Measurements from ENCODE around the gene LCA5L. TPM values are rescaled to one million over a fixed set of nuclear protein-coding genes. Genes with fewer than 3 reads are reported as not detected.

LCA5L gene
- total and polyA plus RNA-seq, 2 donors (not counting 1 experiment from before 2014, with no cell fraction given) = 0.62 TPM; not detected in 1

- no peak for ATAC-seq (ENCODE audit: low read depth)
- no peaks in the 10 kb centered on the region for H3K79me2 ChIP-seq (ENCODE audit: control insufficient read depth, insufficient read depth, low read length)
- no peaks in the 10 kb centered on the region for H4K20me1 ChIP-seq (ENCODE audit: control insufficient read depth, insufficient read depth, low read length, poor library complexity, severe bottlenecking)
- H3K4me3 ChIP-seq (ENCODE audit: control extremely low read depth in 1 of 5, extremely low read depth in 1 of 5, insufficient read depth in 1 of 5, low read depth in 2 of 5, low read length in 4 of 5) = no peak overlapping the region
- H3K4me2 ChIP-seq (replicated peaks; ENCODE audit: low read depth, low read length, poor library complexity, severe bottlenecking) = no peak overlapping the region
- TF ChIP-seq, protein P1, sequence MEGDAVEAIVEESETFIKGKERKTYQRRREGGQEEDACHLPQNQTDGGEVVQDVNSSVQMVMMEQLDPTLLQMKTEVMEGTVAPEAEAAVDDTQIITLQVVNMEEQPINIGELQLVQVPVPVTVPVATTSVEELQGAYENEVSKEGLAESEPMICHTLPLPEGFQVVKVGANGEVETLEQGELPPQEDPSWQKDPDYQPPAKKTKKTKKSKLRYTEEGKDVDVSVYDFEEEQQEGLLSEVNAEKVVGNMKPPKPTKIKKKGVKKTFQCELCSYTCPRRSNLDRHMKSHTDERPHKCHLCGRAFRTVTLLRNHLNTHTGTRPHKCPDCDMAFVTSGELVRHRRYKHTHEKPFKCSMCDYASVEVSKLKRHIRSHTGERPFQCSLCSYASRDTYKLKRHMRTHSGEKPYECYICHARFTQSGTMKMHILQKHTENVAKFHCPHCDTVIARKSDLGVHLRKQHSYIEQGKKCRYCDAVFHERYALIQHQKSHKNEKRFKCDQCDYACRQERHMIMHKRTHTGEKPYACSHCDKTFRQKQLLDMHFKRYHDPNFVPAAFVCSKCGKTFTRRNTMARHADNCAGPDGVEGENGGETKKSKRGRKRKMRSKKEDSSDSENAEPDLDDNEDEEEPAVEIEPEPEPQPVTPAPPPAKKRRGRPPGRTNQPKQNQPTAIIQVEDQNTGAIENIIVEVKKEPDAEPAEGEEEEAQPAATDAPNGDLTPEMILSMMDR (IDR thresholded peaks at IDR 0.05) = no peak
- no peak for TF ChIP-seq EZH2 (IDR thresholded peaks at IDR 0.05; ENCODE audit: borderline replicate concordance, insufficient read depth, low read depth, low read length, poor library complexity, severe bottlenecking)
- ChIA-PET POLR2A (no interaction called here), CTCF (interaction anchor here (0.9 kb wide), 1 partner anchor 12 kb away, joined by 3 read pairs; no protein-coding TSS in a partner anchor)
- Mint-ChIP-seq H3K9me3 (ENCODE audit: insufficient read depth) (no peaks in the 10 kb centered on the region), H3K27ac (no peak overlapping the region), H3K27me3 (peaks cover 13% of the 10 kb centered on the region), H3K4me3 (no peak overlapping the region), H3K4me1 (no peaks in the 10 kb centered on the region)
- no peaks in the 10 kb centered on the region for H3K4me1 ChIP-seq (ENCODE audit: control insufficient read depth in 2 of 2, insufficient read depth in 2 of 2, low read length in 2 of 2)
- DNase-seq = no peak
- H3K9ac ChIP-seq (ENCODE audit: low read length) = no peak overlapping the region
- H3K9me3 ChIP-seq (ENCODE audit: control extremely low read depth in 1 of 3, control insufficient read depth in 2 of 3, insufficient read depth in 1 of 3, low read length in 2 of 3) = no peaks in the 10 kb centered on the region
- no peaks in the 10 kb centered on the region for H3K36me3 ChIP-seq (replicated peaks in 1 of 2; ENCODE audit: control extremely low read depth in 1 of 2, control insufficient read depth in 1 of 2, extremely low read depth in 1 of 2, insufficient read depth in 2 of 2, low read length in 1 of 2)
- no peak overlapping the region for H2AFZ ChIP-seq (ENCODE audit: insufficient read depth, low read depth, low read length, poor library complexity, severe bottlenecking)
- WGBS (ENCODE audit: insufficient coverage) = 97% methylated on average over 5 of the region's 6 CpGs
- peaks cover 0 to 4% (median 0%) of the 10 kb centered on the region in 4 experiments for H3K27me3 ChIP-seq (replicated peaks in 1 of 4; ENCODE audit: control extremely low read depth in 1 of 4, control insufficient read depth in 3 of 4, insufficient read depth in 4 of 4, low read length in 3 of 4)
- H3K27ac ChIP-seq (ENCODE audit: low read length in 2 of 2) = no peak overlapping the region
- intact Hi-C loops (cut with micrococcal nuclease) = no loop called here
Measured at GRCh38 chr21:39452970-39453342, 7.4 kb upstream of the LCA5L start.

DNA sequence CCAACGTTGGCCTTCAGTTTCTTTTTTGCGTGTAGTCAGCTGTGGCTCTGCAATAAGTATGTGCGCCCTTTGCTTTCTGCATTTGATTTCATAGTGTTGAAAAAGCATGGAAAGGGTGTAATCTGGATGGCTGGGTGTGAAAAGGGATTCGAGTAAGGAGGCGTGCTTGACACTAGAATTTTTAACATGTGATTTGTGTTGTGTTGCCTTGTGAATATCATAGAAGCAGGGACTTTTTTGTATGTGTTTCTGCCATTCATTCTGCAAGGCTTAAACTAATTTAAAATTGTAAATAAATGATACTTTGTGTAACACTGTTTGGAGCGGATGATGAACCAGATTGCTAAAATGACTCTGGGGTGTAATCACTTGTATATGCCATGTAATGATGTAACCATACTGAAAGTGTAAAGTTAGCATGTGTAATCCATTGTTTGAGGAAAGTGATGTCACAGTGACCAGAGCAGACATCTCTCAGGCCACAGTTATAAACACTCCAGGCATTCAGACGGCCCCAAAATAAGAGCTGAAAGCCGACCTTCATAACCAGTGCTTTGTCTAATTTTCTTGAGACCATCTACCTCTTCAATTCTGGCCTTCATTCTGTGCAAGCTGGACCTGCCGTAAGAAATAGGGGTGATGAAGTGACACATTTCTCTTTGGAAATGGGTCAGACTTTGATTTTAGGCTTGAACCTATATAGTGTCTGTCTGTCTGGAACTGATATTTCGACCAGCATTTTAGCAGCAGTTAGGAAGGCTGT is 6.8 kb upstream of the LCA5L start:
- Histone ChIP-seq H3K27me3 (replicated peaks in 1 of 4; ENCODE audit: control extremely low read depth in 1 of 4, control insufficient read depth in 3 of 4, insufficient read depth in 4 of 4, low read length in 3 of 4) (peaks cover 0 to 4% (median 0%) of the 10 kb centered on the region in 4 experiments), H3K9ac (ENCODE audit: low read length) (no peak overlapping the region), H3K4me2 (replicated peaks; ENCODE audit: low read depth, low read length, poor library complexity, severe bottlenecking) (no peak overlapping the region), H3K79me2 (ENCODE audit: control insufficient read depth, insufficient read depth, low read length) (no peaks in the 10 kb centered on the region), H3K4me3 (ENCODE audit: control extremely low read depth in 1 of 5, extremely low read depth in 1 of 5, insufficient read depth in 1 of 5, low read depth in 2 of 5, low read length in 4 of 5) (no peak overlapping the region), H3K36me3 (replicated peaks in 1 of 2; ENCODE audit: control extremely low read depth in 1 of 2, control insufficient read depth in 1 of 2, extremely low read depth in 1 of 2, insufficient read depth in 2 of 2, low read length in 1 of 2) (no peaks in the 10 kb centered on the region), H2AFZ (ENCODE audit: insufficient read depth, low read depth, low read length, poor library complexity, severe bottlenecking) (no peak overlapping the region), H4K20me1 (ENCODE audit: control insufficient read depth, insufficient read depth, low read length, poor library complexity, severe bottlenecking) (no peaks in the 10 kb centered on the region), H3K4me1 (ENCODE audit: control insufficient read depth in 2 of 2, insufficient read depth in 2 of 2, low read length in 2 of 2) (no peaks in the 10 kb centered on the region), H3K9me3 (ENCODE audit: control extremely low read depth in 1 of 3, control insufficient read depth in 2 of 3, insufficient read depth in 1 of 3, low read length in 2 of 3) (no peaks in the 10 kb centered on the region), H3K27ac (ENCODE audit: low read length in 2 of 2) (no peak overlapping the region)
- WGBS (ENCODE audit: insufficient coverage) = 93% methylated on average over 6 of the region's 10 CpGs
- ChIA-PET CTCF (interaction anchor here (0.9 kb wide), 1 partner anchor 11 kb away, joined by 3 read pairs; no protein-coding TSS in a partner anchor), POLR2A (no interaction called here)
- ATAC-seq (ENCODE audit: low read depth) (no peak), DNase-seq (no peak)
- Mint-ChIP-seq H3K27me3 (peaks cover 13% of the 10 kb centered on the region), H3K27ac (no peak overlapping the region), H3K9me3 (ENCODE audit: insufficient read depth) (no peaks in the 10 kb centered on the region), H3K4me1 (no peaks in the 10 kb centered on the region), H3K4me3 (no peak overlapping the region)
- intact Hi-C loops (cut with micrococcal nuclease) = no loop called here
- no peak for TF ChIP-seq EZH2 (IDR thresholded peaks at IDR 0.05; ENCODE audit: borderline replicate concordance, insufficient read depth, low read depth, low read length, poor library complexity, severe bottlenecking)
- TF ChIP-seq, protein P1 (IDR thresholded peaks at IDR 0.05) = no peak

Data from B cell (primary cell).